HG02885 (cell line): ENCODE data around the gene PSMG3.

Experiments
- ATAC-seq: cut with Tn5 transposase; IDR thresholded peaks from one replicate; pipeline ENCODE4 v1.9.1; 2021; ENCODE audit warnings: mild to moderate bottlenecking; ENCODE audit not compliant: unreplicated experiment, poor library complexity

The PSMG3 gene

DNA sequence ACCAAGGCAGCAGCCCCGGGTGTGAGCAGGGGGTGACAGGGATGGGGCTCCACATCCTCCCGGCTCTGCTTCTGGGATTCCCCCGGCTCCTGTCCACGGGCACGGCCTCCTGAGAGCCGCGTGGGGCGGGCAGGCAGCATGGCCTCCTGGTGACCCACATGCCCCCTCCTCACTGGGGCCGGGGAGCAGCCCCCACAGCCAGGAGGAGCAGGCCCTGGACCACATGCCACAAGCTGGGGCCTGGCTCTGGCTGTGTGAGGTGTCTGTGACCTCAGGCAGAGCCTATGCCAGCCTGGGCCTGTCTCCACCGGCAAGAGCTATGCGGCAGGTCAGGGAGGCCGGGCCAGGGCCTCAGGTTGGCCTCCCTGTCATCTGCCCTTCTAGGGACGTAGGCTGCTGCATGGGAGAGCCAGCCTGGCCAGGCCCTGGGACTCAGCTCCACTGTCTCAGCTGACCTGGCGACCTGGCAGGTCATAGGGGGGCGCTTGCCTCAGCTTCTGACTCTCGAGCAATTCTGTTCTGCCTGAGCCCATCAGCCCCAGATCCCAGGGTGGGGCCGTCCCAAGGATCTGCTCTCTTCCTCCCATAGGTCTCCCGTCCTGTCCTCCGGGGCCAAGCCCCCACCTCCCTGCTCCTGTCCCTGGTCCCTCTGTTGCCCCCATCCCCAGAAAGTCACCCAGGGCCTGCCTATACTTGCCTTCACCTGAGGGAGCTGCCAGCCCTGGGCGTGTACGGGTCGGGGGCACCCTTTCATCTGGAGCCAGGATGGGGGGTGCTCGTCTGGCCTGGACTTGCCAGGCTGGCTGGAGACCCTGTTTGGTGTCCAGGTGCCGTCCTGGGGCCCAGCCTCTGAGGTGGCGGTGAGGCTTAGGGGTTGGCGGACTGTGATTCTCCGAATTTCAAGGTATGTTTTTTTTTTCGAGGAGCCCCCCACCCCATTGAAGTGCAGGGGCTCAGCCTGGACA lies 9.9 kb downstream of the PSMG3 start:
- no peak for ATAC-seq

DNA sequence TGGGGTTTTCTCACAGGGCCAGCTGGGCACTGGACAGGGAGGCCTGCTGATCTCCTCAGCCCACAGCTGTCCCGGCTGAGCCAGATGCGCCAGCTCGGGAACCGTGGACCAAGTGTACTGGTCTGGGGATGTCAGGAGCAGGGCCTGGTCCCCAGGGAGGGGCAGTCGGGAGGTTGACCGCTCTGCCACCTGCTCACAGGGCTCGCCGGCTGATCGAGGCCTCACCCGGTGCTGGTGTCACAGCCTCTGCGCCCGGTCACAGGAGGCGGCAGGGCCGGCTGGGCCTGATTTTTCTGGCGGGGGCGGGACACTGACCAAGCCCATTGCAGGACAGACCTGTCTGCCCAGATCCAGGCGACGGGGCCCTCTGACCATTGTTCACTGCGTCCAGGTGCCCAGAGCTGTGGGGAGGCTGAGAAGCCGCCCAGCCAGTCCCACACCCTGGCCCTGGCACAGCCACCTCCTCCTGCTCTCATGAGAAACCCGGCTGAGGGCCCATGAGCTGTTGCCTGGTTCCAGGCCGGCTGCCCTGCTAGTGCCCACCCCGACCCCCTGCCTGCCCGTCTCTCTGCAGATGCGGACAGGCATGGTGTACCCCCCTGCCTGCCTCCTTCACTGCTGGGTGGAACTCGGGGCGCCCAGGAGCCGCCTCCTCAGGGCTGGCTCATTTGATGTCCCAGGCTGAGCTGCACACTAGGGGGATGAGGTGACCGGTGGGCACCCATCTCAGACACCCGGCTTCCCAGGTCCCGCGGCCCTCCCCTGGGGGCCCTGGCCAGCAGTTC lies 10.8 kb downstream of the PSMG3 start:
- ATAC-seq = no peak

DNA sequence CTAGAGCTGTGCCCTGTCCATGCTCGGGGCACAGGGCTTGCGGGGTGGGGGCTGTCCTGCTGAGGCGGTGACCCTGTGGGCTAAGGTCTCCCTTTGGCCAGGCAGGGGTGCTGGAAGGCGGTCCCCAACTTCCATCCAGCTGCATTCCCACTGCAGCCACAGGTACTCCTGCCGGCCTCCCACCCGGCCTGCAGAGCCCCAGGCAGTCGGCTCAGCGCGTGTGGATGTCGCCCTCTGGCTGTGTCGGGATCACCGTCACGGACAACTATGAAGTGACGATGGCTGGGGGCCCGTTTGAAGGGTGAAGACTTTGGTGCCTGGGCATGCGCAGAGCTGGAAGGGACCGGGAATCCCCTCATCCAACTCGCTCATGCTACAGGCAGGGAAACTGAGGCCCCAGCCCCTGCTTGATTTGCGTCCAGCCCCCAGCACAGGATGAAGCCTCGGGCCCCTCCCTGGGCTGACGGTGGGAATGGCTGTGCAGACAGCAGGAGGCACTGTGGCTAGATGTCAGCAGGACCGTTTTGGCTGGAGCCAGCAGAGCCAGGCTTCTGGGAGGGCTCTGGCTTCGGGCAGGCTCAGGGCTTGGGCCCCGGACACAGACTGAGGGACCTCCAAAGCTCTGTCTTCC lies 11.5 kb downstream of the PSMG3 start:
- no peak for ATAC-seq

DNA sequence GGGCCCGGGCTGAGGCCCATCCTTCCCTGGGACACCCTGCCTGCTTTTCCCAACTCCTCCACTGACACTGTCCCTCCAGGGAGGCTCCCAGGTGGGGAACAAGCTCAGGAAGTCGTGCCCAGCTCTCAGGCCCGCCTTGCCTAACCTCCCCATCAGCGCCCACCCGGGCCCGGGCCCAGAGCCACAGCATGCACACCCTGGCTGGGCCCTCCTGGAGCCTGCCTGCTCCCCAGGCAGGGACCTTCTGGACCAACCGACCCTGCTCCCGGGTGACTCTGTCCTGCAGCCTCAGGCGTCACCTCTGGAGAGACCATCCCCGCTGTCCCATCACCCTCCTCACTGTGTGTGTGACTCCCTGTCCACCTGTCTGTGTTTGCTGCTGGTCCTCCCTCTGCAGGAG lies 12.1 kb downstream of the PSMG3 start:
- no peak for ATAC-seq

DNA sequence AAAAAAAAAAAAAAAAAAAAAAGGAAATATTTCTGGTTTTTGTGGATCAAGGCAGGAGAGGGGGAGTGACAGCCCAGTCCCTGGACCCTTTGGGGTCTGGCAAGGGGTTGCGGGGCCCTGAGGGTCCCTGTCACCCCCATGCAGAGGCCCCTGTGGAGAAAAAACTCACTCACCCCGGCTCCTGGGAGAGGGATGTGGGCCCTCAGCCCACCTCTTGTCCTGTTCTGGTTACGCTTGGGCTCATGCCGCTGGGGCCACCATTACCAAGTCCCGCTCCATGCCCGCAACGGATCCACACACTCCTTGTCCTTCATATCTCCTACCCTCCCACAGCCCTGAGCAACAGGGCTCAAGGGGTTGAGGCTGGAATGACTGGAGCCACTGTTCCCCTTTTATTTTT lies 12.8 kb downstream of the PSMG3 start:
- no peak for ATAC-seq

DNA sequence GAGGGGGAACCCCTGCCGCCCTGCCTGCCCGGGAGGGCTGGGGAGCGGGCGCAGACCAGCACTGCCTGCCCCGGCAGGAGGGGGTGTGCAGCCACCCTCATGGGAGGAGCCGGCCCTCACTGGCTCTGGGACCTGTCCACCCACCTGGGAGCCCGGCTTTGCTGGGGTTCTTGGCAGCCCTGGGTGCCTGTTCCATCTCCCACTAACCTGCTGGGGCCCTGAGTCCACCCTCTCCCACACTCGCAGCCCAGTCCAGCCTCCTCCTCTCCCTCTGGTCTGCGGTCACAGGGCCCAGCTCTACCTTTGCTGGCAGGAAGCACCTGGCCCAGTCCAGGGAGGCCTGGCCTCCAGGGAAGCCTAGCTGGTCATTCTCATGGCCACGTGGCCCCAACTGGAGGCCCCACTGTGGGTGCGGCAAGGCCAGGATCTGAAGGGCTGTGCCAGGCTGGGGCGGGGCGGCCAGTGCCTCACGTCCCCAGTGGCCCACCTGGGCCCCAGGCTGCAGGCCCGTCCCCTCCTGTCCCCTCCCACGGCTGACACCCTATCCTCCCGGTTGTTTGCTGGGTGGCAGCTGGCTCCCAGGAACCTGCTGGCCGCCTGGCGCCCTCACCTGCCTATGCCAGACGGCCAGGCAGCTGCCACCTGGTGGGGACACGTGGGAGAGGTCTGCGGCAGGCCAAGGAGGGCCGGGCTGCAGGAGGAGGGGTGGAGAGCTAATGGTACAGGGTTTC lies 13.9 kb downstream of the PSMG3 start, which contains the start of gene TMEM184A:
TMEM184A (minus strand) TSS at position 393 of the 731 bp plus-strand sequence. CDS start 721 bp downstream, outside the sequence.
- no peak for ATAC-seq

DNA sequence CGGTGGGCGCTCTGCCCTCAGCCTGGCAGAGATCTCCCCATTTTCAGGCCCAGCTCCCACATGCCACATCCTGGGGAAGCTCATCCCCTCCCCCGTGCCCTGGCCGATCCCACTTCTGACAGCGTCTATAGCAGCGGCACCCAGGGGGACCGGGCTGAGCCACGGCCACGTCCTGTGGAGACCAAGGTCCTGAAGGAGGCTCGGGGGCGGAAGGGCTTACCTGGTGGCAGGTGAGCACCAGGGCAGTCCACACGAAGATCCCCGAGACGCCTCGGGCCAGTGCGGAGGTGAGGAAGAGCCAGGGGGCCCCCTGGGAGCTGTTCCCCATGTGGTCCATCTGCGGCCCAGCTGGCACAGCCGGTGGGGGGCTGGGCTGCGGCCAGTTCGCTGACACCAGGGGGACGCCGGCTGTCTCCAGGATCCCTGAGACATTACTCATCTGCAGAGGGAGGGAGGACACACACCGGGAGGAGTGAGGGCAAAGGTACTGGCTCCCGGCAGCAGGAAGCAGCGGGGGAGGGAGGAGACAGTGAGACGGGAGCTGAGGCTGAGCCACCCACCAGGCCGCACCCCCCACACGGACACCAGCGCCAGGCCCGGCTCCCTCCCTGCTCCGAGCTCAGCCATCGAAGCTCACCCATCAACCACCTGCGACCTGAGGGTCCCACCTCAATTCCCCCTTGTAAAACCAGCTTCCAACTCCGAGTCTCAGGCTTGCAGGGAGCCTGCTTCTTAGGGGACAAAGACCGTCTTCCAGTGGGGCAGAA lies 14.6 kb downstream of the PSMG3 start:
- ATAC-seq = no peak

DNA sequence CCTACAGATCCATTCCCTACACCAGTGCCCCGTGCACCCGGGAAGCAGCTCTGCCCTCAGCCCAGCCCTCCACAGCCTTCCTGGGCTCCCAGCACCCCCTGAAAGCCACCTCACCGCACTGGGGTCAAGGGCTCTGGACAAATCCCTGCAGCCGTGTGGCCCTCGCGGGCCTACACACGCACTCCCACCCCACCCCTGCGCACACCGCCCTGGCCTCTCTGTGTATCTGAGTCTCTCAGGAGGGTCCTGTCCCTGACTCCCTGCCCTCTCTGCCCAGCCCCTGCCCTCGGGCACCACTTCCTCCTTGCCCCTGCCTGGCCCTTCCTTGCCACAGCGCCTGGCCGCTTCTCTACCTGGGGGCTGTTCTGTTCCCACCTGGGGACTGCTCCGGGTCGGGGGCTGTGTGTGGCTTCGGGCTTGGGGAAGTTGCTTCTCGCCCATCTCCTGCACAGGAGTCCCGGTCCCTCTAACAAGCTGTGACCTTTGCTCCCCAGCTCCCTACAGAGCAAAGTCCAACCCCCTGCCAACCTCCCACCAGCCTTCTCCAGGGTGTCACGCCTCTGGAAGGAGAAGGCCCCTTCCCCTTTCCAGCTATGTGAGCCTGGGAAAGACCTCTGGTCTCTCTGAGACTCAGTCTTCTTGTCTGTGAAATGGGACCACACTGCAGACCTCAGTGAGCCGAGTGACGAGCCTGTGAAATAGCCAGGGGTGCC lies 15.3 kb downstream of the PSMG3 start:
- ATAC-seq = no peak

DNA sequence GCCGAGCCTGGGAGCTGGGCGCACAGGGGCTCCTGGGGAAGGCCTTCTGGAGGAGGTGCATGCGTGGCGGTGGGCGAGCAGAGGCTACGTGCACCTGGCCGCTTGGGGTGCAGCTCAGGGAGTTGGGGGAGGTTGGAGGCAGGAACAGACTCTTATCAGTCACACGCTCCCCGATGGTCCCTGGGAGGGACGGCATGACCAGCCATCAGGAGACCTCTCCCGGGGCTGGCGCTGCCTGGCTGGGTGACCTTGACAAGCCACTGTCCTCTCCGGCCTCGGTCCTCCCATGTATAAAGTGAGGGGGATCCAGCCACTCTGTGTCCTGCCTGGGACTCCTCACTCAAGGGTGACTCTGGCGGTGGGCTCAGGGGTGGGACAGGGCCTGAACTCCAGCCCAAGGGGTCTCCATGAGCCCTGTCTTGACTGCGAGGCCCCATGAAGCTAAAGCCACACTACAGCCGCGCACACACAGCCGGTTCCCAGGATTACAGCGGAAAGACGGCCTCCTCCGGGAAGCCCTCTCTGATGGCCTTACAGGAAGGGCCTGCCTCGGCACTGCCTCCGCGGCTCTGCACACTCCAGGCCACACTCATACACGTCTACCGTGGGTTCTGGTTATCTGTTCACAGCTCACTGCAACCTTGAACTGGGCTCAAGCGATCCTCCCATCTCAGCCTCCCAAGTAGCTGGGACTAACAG lies 16.2 kb downstream of the PSMG3 start:
- ATAC-seq = no peak

DNA sequence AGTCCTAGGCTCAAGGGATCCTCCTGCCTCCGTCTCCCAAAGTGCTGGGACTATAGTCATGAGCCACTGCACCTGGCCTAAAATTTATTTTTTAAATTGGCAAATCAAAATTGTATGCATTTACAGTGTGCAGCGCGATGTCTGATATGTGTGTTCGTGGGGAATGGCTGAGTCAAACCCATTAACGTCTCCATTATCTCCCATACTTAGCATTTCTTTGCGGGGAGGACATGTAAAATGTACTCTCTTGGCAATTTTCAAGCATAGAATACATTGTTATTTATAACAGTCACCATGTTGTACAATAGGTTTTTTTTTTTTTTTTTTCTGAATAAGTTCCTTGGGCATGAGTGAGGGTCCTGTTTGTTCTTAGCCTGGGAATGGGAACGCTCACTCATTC lies 17.6 kb downstream of the PSMG3 start:
- ATAC-seq = no peak

DNA sequence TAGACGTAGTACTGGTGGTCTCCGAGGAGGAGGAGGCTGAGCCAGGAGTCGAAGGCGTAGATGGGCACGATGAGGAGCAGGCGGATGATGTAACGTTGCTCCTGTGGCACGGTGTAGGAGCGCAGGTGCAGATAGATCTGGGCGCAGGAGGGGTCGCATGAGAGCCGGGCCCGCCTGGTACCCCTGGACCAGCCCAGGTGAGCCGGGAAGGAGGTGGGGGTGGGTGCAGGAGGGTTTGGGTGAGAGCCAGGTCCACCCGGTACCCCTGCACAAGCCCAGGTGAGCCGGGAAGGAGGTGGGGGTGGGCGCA lies 19.0 kb downstream of the PSMG3 start:
- no peak for ATAC-seq

DNA sequence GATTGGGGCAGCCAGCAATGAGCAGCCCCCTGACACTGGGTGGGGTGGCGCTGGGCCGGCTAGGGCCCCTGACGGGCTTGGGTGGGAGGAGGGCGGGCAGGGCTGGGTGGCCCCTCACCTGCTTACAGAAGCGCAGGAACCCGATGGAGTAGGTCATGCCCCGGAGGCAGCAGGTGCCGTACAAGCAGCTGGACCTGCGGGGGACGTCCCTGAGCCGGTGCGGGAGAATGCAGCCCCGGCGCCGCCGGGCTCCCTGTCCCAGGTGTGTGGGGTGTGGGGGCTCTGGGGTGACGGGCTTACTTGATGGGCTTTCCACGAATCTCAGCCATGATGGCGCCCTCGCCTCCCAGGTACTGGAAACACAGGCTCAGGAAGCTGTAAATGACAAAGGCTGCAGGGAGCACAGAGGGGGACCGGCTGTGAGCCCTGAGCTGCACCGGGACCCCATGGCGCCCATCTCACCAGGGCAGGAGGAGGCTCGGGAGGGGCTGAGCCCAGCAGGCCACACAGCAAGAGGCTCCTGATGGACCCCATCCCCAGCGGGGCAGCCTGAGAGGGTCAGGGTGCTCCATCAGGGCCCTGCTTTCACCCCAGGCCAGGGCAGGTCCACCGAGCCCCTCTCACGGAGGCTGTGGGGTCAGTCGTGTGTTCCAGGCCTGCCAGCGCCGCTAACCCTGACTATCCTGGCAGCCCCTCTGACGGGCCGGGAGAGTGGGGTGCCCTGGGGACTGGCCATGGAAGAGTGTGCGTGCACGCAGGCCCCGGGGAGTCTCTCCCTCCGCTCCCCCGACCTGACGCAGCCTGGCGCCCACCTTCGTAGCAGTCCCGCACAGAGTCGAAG lies 19.6 kb downstream of the PSMG3 start:
- no peak for ATAC-seq

DNA sequence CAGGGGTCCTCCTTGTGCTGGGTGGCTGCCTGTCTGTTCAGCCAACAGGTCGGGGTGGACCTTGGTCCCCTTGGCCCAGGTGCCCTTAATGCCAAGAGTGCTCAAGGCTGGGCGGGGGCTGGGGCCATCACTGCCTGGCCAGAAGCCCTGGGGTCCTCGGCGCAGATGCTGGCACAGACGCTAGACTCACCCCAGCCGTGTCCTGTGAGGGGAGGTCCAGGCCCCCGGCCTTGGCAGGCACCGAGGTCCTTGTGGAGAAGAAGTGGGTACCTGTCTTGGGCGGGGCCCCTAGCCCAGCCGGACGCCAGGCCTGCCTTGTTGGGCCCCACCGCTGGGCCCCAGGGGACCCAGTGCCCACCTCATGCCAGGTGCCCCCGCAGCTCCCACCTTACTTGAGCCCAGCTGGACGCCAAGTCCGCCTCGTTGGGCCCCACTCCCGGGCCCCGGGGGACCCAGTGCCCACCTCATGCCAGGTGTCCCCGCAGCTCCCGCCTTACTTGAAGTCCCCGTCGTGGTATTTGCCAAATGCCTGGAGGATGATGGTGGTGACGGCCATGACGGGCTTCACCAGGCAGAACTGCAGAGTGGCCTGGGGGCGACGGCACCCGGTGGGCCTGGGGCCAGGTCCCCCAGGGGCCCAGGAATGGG lies 20.4 kb downstream of the PSMG3 start:
- ATAC-seq = no peak

DNA sequence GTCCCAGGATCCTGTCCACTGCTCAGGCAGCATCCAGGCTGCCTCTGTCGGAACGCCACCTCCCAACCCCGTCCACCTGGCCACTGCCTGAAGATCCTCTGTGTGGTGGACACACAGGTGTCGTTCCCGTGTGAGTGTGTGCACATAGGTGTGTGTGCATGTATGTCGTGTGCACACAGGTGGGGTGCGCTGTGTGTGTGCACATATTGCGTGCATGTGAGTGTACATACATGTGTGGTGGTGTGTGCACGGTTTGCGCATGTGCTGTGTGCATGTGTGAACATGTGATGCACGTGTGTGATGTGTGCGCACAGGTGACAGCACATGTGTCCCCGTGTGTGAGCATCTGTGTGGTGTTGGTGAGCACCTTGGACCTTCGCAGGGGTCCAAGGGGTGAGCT lies 20.9 kb downstream of the PSMG3 start:
- ATAC-seq = no peak

DNA sequence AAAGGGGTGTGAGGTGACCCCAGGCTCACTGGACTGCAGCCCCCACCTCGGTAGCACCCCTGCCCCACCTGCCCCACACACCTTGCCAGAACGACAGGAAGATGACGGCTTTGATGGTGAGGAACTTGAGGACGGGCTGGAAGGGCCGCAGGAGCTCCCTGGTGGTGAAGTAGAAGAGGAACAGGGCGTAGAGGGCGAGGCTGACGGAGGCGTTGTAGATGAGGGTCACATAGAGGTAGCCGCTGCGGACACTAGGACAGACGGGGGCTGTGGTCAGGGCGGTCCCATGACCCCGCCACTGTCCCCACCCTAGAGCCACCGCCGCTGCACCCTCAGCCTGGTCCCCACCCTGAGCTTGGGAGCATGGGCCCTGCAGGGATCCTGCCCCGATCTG lies 21.4 kb downstream of the PSMG3 start:
- ATAC-seq = no peak

DNA sequence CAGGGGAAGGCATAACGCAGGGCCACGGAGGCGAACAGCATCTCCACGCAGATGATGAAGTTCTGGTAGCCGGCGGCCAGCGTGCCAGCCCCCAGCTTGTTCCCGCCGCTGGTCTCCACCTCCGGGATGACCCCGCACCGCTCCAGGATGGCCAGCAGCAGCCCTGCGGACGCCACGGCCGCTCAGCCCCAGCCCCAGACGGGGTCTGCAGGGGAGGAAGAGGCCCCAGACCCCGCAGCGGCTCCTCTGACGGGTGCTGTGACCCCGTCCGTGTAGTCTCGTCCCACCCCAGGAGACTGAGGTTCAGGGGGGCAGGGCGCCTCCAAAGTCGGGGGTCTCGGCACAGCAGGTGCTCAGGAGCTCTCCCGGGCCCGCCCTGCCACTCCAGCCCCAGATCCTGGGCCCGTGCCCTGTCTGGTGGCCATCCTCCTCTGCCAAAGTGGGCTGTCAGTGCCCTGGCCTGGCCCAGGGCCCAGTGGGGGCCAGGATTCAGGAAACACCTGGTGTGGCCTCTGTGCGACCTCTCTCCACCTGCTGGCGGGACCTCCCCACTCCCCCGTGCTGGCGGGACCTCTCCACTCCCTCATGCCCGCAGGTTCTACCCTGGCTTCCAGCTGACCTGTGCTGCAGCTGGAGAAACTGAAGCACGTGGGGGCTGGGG lies 21.9 kb downstream of the PSMG3 start:
- no peak for ATAC-seq
